Stimulated activated CD8-positive, alpha-beta memory T cell treated with anti-CD3 and anti-CD28 coated beads, Interleukin-12 subunit alpha, Interleukin-12 subunit beta, amount 100 ng/mL, for 1 hour (primary cell): ENCODE measurements around the gene DNAJC15.

Experiments
- DNase-seq: peaks from one replicate; pipeline ENCODE4 v3.0.0-alpha.2; 2020; ENCODE audit warnings: low read depth

Gene DNAJC15

GRCh38 chr13:43086181-43086580 lies 62.8 kb downstream of the DNAJC15 start:
- DNase-seq = no peak

GRCh38 chr13:43088093-43088511 lies 64.7 kb downstream of the DNAJC15 start:
- DNase-seq = no peak

- no peak for DNase-seq
Observed at GRCh38 chr13:43089912-43090498, 66.6 kb downstream of the DNAJC15 start.

GRCh38 chr13:43094901-43095300 lies 71.5 kb downstream of the DNAJC15 start:
- DNase-seq = no peak

- DNase-seq = no peak
Observed at GRCh38 chr13:43095771-43096719, 72.7 kb downstream of the DNAJC15 start.

- no peak for DNase-seq
Observed at GRCh38 chr13:43100667-43101066, 77.3 kb downstream of the DNAJC15 start.

GRCh38 chr13:43102304-43102703 lies 78.9 kb downstream of the DNAJC15 start:
- DNase-seq = no peak

GRCh38 chr13:43107780-43108179 lies 84.4 kb downstream of the DNAJC15 start:
- no peak for DNase-seq

- DNase-seq = no peak
Observed at GRCh38 chr13:43110036-43110435, 86.7 kb downstream of the DNAJC15 start.

- DNase-seq = no peak
Observed at GRCh38 chr13:43110658-43111057, 87.3 kb downstream of the DNAJC15 start.

GRCh38 chr13:43111559-43112400 lies 88.4 kb downstream of the DNAJC15 start:
- no peak for DNase-seq

- DNase-seq = no peak
Observed at GRCh38 chr13:43113603-43114002, 90.2 kb downstream of the DNAJC15 start.

- DNase-seq = no peak
Observed at GRCh38 chr13:43114504-43114903, 91.1 kb downstream of the DNAJC15 start.

- no peak for DNase-seq
Observed at GRCh38 chr13:43115141-43115540, 91.8 kb downstream of the DNAJC15 start.

- no peak for DNase-seq
Observed at GRCh38 chr13:43116242-43116641, 92.9 kb downstream of the DNAJC15 start.

GRCh38 chr13:43118521-43118920 lies 95.1 kb downstream of the DNAJC15 start:
- no peak for DNase-seq

- no peak for DNase-seq
Observed at GRCh38 chr13:43119206-43119605, 95.8 kb downstream of the DNAJC15 start.

GRCh38 chr13:43122791-43123190 lies 99.4 kb downstream of the DNAJC15 start:
- DNase-seq = no peak

- DNase-seq = no peak
Observed at GRCh38 chr13:43123856-43124255, 100.5 kb downstream of the DNAJC15 start.

- DNase-seq = no peak
Observed at GRCh38 chr13:43124490-43124889, 101.1 kb downstream of the DNAJC15 start.

- DNase-seq = no peak
Observed at GRCh38 chr13:43126420-43126819, 103.0 kb downstream of the DNAJC15 start.

- no peak for DNase-seq
Observed at GRCh38 chr13:43127103-43127798, 103.9 kb downstream of the DNAJC15 start.
